HG02870 (cell line): ENCODE results near the gene FOXO1.

ENCODE experiments used
- ATAC-seq: cut with Tn5 transposase; IDR thresholded peaks from one replicate; pipeline ENCODE4 v1.9.1; 2021; ENCODE audit warnings: mild to moderate bottlenecking, moderate library complexity; ENCODE audit not compliant: unreplicated experiment

FOXO1 gene

GRCh38 chr13:40552895-40553294 is 113.5 kb downstream of the FOXO1 start:
- no peak for ATAC-seq

- ATAC-seq = no peak
Observed at GRCh38 chr13:40550130-40550529, 116.3 kb downstream of the FOXO1 start.

- ATAC-seq = no peak
Observed at GRCh38 chr13:40549500-40550094, 116.8 kb downstream of the FOXO1 start.

GRCh38 chr13:40547591-40548315 is 118.7 kb downstream of the FOXO1 start:
- ATAC-seq = no peak

GRCh38 chr13:40546047-40546446 is 120.4 kb downstream of the FOXO1 start:
- no peak for ATAC-seq

GRCh38 chr13:40540328-40541044 is 126.0 kb downstream of the FOXO1 start:
- ATAC-seq = no peak

- ATAC-seq = no peak
Observed at GRCh38 chr13:40539576-40540327, 126.7 kb downstream of the FOXO1 start.

- no peak for ATAC-seq
Observed at GRCh38 chr13:40537146-40537895, 129.1 kb downstream of the FOXO1 start.

- ATAC-seq = no peak
Observed at GRCh38 chr13:40536443-40537113, 129.9 kb downstream of the FOXO1 start.

- no peak for ATAC-seq
Observed at GRCh38 chr13:40535345-40535836, 131.1 kb downstream of the FOXO1 start.

GRCh38 chr13:40534456-40534855 is 132.0 kb downstream of the FOXO1 start:
- no peak for ATAC-seq

GRCh38 chr13:40533072-40533471 is 133.4 kb downstream of the FOXO1 start:
- ATAC-seq = no peak

- ATAC-seq = no peak
Observed at GRCh38 chr13:40530961-40531360, 135.5 kb downstream of the FOXO1 start.

- no peak for ATAC-seq
Observed at GRCh38 chr13:40528881-40529280, 137.6 kb downstream of the FOXO1 start.

GRCh38 chr13:40527914-40528313 is 138.5 kb downstream of the FOXO1 start:
- no peak for ATAC-seq

GRCh38 chr13:40522282-40522681 is 144.2 kb downstream of the FOXO1 start:
- no peak for ATAC-seq

- no peak for ATAC-seq
Observed at GRCh38 chr13:40520916-40521315, 145.5 kb downstream of the FOXO1 start.

- no peak for ATAC-seq
Observed at GRCh38 chr13:40519637-40520036, 146.8 kb downstream of the FOXO1 start.

GRCh38 chr13:40518481-40518882 is 148.0 kb downstream of the FOXO1 start:
- ATAC-seq = no peak
